CD4-positive, alpha-beta T cell treated with Interleukin-10 for 1 hour (primary cell): Measurements from ENCODE around the gene PRTG.
"Not testable (repeated sequence)": the region's sequence is repeated elsewhere in the genome, so short reads cannot be mapped to it uniquely, and the experiment has no call there.

Source experiments
- DNase-seq: peaks from one replicate; pipeline ENCODE4 v3.0.0-alpha.2; 2020

Gene PRTG

DNA sequence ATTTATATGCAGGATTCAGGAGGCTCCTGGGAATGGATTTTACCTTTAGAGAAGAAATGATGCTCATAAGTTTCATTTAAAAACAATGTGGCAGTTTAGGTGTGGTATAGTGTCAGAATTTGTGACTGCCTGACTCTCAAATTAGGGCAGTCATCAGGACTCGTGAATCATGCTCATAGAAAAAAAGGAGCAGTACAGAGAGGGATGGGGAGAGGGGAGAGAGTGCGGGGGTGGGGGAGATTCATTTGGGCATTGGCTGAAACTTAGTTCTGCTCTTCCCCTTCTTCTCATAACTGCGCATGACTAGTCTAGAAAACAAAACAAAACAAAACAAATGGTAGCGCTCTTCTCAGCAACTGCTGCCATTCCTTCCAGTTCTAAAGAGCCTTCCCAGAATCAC, 44.3 kb downstream of the PRTG start:
- no peak for DNase-seq

GRCh38 chr15:55696221-55696620, 46.7 kb downstream of the PRTG start:
- DNase-seq: no peak

GRCh38 chr15:55695432-55695831, 47.5 kb downstream of the PRTG start:
- DNase-seq: no peak

DNA sequence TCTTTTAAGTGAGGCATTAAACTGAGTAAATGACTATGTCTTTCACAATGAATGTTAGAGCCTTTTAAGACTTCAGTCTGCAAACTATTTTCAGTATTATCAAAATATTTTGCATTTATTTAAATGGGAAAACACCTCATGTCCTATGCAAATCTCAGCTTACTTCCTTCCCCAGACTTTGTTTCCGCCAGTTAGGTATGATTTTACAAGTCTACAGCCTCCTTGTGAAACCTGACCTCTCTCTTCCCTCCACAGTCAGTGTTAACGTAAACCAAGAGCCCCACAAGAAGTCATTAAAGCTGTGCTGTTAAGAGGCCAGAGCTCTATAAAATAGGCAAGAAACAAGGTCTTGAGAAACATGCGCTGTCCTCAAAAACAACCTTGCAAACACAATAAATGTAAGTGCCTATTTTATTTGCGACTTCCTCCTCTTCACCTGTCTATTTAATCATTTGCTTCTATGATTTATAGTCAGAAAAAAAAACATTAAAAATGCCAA, 48.3 kb downstream of the PRTG start:
- no peak for DNase-seq

GRCh38 chr15:55693116-55693515, 49.8 kb downstream of the PRTG start:
- DNase-seq: not testable (repeated sequence)

GRCh38 chr15:55687792-55688191, 55.2 kb downstream of the PRTG start:
- DNase-seq: no peak

DNA sequence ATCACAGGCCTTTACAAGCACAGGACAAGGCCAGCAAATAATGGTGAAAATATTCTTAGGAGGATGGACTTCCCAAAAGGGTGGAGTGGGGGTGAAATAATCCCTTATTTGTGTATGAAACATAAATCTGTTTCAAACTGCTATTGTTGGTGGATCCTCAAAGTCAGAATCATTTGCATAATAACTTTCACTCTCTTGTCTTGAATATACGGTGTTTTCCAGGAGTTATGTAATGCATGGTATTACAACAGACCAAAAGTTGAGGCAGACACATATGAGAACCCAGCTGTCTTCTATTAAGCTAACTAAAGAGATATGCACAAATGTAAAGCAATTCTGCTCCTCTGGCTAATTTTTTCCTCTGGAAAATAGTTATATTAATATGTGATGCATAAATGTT, 57.7 kb downstream of the PRTG start:
- DNase-seq: no peak

- no peak for DNase-seq
Measured at GRCh38 chr15:55683376-55683775, 59.6 kb downstream of the PRTG start.

- no peak for DNase-seq
Measured at GRCh38 chr15:55681631-55682030, 61.3 kb downstream of the PRTG start.

DNA sequence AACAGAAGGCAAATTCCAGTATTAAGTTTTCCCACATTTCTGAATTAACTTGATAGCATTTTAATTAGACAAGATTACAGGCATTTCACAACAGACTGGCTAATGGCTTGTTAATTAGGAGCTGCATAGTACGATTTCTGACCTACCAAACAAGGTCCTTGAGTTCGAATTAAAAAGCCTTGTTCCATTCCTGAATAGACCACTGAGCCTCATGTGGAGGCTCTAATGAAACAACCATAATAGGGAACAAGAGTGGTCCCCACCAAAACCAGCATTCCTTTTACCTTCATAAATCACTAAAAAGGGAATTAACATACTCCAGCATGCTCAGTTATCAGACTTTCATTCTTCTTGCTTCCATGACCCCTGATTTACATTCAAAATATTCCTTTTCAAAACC, 66.4 kb downstream of the PRTG start:
- DNase-seq: no peak

DNA sequence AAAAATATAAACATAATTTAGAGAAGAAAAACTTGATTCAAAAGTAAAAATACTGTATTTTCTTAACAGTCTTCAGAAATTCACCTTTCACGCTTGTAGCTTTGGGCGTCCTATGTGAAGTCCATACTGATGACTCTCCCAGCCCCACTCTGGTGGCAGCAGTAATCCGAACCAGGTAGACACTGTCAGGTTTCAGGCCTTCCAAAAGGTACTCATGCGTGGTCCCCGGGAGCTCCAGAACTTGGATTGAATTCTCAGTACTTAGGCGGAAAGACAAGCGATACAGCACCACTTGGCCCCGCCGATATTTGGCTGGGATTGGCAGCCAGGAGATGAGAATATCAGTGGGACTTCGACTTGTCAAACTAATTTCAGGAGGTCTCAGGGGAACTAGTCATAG, 69.7 kb downstream of the PRTG start:
- no peak for DNase-seq

GRCh38 chr15:55669270-55669669, 73.7 kb downstream of the PRTG start:
- DNase-seq: no peak

GRCh38 chr15:55665605-55666227, 77.2 kb downstream of the PRTG start:
- DNase-seq: no peak

- DNase-seq: no peak
Measured at GRCh38 chr15:55661428-55661827, 81.5 kb downstream of the PRTG start.

DNA sequence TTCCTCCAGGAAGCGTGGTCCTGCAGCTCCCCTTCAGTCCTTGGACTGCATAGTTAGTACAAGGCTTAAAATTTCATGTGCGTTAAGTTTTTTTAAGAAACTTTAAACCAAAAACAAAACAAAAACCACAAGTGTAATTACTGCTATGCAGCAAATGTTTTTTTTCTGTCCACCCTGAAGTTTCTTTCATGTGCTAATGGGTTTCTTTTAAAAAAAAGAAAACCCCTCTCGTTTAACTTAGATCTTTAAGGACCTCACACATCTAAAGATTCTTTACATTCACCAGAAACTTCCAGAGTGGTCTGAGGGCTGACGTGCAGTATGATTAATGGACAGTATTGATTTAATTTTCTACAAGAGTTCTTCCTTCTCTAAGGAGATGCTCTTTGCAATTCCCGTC, 82.8 kb downstream of the PRTG start:
- DNase-seq: no peak

DNA sequence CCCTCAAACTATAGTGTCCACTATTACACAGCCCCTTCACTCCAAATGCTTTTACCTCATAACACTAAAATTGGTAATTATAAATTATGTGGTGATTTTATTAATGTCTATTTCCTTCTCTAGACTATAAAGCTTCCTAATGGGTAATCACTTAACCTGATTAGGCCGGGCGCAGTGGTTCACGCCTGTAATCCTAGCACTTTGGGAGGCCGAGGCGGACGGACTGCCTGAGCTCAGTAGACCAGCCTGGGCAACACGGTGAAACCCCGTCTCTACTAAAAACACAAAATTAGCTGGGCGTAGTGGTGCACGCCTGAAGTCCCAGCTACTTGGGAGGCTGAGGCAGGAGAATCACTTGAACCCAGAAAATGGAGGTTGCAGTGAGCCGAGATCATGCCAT, 83.5 kb downstream of the PRTG start:
- DNase-seq: no peak

DNA sequence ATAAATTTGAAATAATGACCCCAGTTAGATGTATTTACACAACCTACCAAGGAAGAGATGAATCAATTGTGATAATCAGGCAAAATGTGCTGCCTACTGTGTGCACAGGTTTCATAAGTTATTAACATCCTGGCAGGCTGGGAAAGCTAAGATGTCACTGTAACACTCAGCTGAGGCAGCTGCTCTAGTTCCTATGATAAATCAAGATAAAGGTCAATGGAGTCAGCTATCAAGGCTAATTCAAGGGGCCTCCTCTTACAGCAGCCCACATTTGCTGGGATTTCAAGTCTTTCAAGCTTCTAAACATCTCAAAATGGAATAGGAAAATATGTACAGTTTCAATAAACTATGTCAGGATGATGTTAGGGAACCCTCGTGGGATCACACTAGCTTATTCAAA, 84.1 kb downstream of the PRTG start:
- no peak for DNase-seq

DNA sequence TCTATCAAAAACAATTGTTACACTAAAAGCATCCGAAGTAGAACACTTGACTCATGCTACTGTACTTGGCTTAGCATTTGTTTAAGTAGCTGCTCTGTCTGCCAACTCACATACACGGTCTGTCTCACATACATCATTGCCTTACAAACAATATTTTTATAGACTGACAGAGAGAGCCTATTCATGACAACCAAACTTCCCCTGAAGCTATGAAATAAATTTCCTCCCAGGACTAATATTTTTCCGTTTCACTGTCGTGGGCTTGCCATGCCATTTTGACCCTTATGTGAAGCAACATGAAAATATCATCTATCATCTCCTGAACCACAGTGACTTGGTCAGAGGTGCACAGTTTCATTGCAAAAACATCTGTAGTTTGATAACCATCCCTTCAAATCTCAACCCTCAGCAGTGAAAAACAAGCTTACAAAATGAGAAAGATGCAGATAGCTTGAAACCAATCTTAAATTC, 88.4 kb downstream of the PRTG start:
- no peak for DNase-seq

GRCh38 chr15:55652909-55653495, 90.0 kb downstream of the PRTG start:
- no peak for DNase-seq

DNA sequence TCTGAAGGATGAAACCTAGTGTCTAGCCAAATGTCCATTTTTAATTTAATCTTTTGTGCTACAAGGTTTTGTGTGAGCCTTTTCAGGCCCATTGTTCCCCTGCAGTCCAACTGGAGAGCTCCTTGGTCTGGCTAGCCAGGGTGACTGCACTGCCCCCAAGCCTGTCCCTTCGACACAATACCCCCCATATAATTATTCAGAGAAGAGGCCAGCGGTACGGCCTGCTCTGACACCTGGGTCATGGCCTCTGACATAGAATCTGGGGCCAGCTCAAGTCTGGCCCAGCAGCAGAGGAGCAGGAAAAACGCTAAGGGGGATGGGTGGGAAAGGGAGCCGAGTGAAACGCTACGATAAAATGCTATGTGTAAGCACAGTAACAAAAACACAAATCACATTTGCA, 90.6 kb downstream of the PRTG start:
- DNase-seq: no peak

- DNase-seq: no peak
Measured at GRCh38 chr15:55649058-55649423, 93.9 kb downstream of the PRTG start.

- DNase-seq: no peak
Measured at GRCh38 chr15:55638764-55639163, 104.2 kb downstream of the PRTG start.

DNA sequence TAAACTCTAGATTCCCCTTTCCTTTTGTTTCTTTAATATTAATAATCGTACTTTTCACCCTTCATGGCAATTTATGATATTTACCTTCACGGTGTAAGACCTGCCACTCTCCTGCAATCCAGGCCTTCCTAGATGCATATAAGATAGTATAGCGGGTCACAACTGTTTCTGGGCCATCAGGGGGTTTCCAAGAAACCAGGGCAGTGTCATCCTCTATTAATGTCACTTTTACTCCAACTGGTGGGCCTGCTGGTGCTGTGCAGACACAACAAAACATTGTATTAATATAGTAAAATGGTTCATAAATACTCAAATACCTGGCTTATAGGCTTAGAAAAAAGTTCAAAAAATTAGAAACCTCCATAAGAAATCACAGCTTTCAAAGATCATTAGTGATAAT, 105.9 kb downstream of the PRTG start:
- no peak for DNase-seq

- DNase-seq: no peak
Measured at GRCh38 chr15:55633731-55634130, 109.2 kb downstream of the PRTG start.

- no peak for DNase-seq
Measured at GRCh38 chr15:55632434-55632833, 110.5 kb downstream of the PRTG start.
